B cell (primary cell): ENCODE results near the gene CFAP221. TPM values are rescaled to one million over a fixed set of nuclear protein-coding genes. Genes with fewer than 3 reads are reported as not detected.

Experiments used
- ATAC-seq: fragments of 200-7000 bp; cut with Tn5 transposase; one replicate; pipeline ENCODE4 v1.10.0; 2021; ENCODE audit warnings: low read depth, mild to moderate bottlenecking, moderate number of reproducible peaks, moderate library complexity
- CTCF ChIA-PET: fragments of 350-600 bp; sonication (Branson Sonifier 250); formaldehyde crosslinking; loops from one replicate; lab custom pipeline; 2021; ENCODE audit warnings: antibody characterized with exemption, inconsistent platforms; lab: Charles Lee
- POLR2A ChIA-PET: fragments of 350-600 bp; sonication (Branson Sonifier 250); formaldehyde crosslinking; loops from one replicate; lab custom pipeline; 2021; ENCODE audit warnings: antibody characterized with exemption; lab: Charles Lee
- DNase-seq: peaks from one replicate; pipeline ENCODE4 v3.0.0; 2013
- H2AFZ ChIP-seq: 2 replicates; pipeline ENCODE4 v1.6.1; 2012; ENCODE audit warnings: mild to moderate bottlenecking, low read depth, low read length; ENCODE audit not compliant: insufficient read depth, poor library complexity, severe bottlenecking
- H3K27ac ChIP-seq, 2 donors: 1 replicate in 1 of 2; 2 replicates in 1 of 2; pipeline ENCODE4 v1.5.1; 2012 to 2013; ENCODE audit warnings: low read length in 2 of 2, mild to moderate bottlenecking in 2 of 2, moderate library complexity in 1 of 2
- H3K27me3 ChIP-seq, 4 experiments: fragments of 200-600 bp in 1 of 4; sonication (generic) in 1 of 4; replicated peaks in 1 of 4; 1 replicate in 2 of 4; 2 replicates in 2 of 4; pipeline versions ENCODE4 v1.6.1 to v1.7.0; 2013 to 2016; ENCODE audit warnings: low read length in 3 of 4, mild to moderate bottlenecking in 2 of 4, mixed read lengths in 1 of 4, moderate library complexity in 1 of 4; ENCODE audit not compliant: insufficient read depth in 4 of 4, control insufficient read depth in 3 of 4; ENCODE audit errors: control extremely low read depth in 1 of 4
- H3K36me3 ChIP-seq, 2 experiments: replicated peaks in 1 of 2; 1 replicate in 1 of 2; 2 replicates in 1 of 2; pipeline versions ENCODE4 v1.6.1 to v1.7.1; 2013; ENCODE audit warnings: low read length in 1 of 2; ENCODE audit not compliant: insufficient read depth in 2 of 2, control insufficient read depth in 1 of 2; ENCODE audit errors: control extremely low read depth in 1 of 2, extremely low read depth in 1 of 2
- H3K4me1 ChIP-seq, 2 donors: fragments of 200-600 bp in 1 of 2; sonication (generic) in 1 of 2; 1 replicate in 1 of 2; 2 replicates in 1 of 2; pipeline versions ENCODE4 v1.5.1 to v1.6.1; 2013 to 2017; ENCODE audit warnings: low read length in 2 of 2; ENCODE audit not compliant: control insufficient read depth in 2 of 2, insufficient read depth in 2 of 2
- H3K4me2 ChIP-seq: replicated peaks from 2 replicates; pipeline ENCODE3; 2012; ENCODE audit warnings: mild to moderate bottlenecking, low read depth, low read length; ENCODE audit not compliant: poor library complexity, severe bottlenecking
- H3K4me3 ChIP-seq, 5 experiments: fragments of 200-600 bp in 1 of 5; sonication (generic) in 1 of 5; 1 replicate in 3 of 5; 2 replicates in 2 of 5; pipeline versions ENCODE4 v1.5.1 to v1.7.0; 2011 to 2016; ENCODE audit warnings: low read length in 4 of 5, mild to moderate bottlenecking in 4 of 5, low read depth in 2 of 5, control low read depth in 1 of 5, moderate library complexity in 1 of 5; ENCODE audit not compliant: insufficient read depth in 1 of 5; ENCODE audit errors: control extremely low read depth in 1 of 5, extremely low read depth in 1 of 5
- H3K79me2 ChIP-seq: fragments of 200-600 bp; sonication (generic); one replicate; pipeline ENCODE4 v1.6.0; 2016; ENCODE audit warnings: low read length; ENCODE audit not compliant: control insufficient read depth, insufficient read depth
- H3K9ac ChIP-seq: fragments of 200-600 bp; sonication (generic); 2 replicates; pipeline ENCODE4 v1.6.1; 2017; ENCODE audit warnings: mild to moderate bottlenecking, low read length, moderate library complexity
- H3K9me3 ChIP-seq, 3 donors: one replicate each; pipeline versions ENCODE4 v1.6.1 to v1.7.1; 2013; ENCODE audit warnings: low read length in 2 of 3; ENCODE audit not compliant: control insufficient read depth in 2 of 3, insufficient read depth in 1 of 3; ENCODE audit errors: control extremely low read depth in 1 of 3
- H4K20me1 ChIP-seq: 2 replicates; pipeline ENCODE4 v1.6.0; 2012; ENCODE audit warnings: mild to moderate bottlenecking, low read length; ENCODE audit not compliant: insufficient read depth, control insufficient read depth, poor library complexity, severe bottlenecking
- H3K27ac Mint-ChIP-seq: one replicate; pipeline ENCODE4 v1.8.0; 2021; ENCODE audit warnings: mixed read lengths
- H3K27me3 Mint-ChIP-seq: one replicate; pipeline ENCODE4 v1.8.0; 2021; ENCODE audit warnings: mixed read lengths
- H3K4me1 Mint-ChIP-seq: one replicate; pipeline ENCODE4 v1.8.0; 2021; ENCODE audit warnings: mixed read lengths
- H3K4me3 Mint-ChIP-seq: one replicate; pipeline ENCODE4 v1.8.0; 2021; ENCODE audit warnings: mixed read lengths
- H3K9me3 Mint-ChIP-seq: one replicate; pipeline ENCODE4 v1.8.0; 2022; ENCODE audit warnings: mixed read lengths; ENCODE audit not compliant: insufficient read depth
- CTCF ChIP-seq: fragments of 200-600 bp; IDR thresholded peaks from one replicate; pipeline ENCODE4 v1.8.0; 2022; ENCODE audit warnings: antibody characterized with exemption, mild to moderate bottlenecking
- EZH2 ChIP-seq: IDR thresholded peaks from 2 replicates; pipeline ENCODE4 v1.6.1; 2012; ENCODE audit warnings: borderline replicate concordance, low read depth, mild to moderate bottlenecking, moderate library complexity, low read length; ENCODE audit not compliant: insufficient read depth, poor library complexity, severe bottlenecking
- WGBS: methylation state at CpG from one replicate; pipeline ENCODE4 v1.1.5; 2013; ENCODE audit warnings: missing lambda C conversion rate; ENCODE audit not compliant: insufficient coverage; 5-methylcytosine and 5-hydroxymethylcytosine counted together
- intact Hi-C: fragments of 100-400 bp; cut with micrococcal nuclease; formaldehyde crosslinking; loops from one replicate; pipeline ENCODE4 v1.10.0; 2022
- polyA plus RNA-seq: library from polyadenylated mRNA; depleted of rRNA; stranded (reverse); fragments of >200 nt; gene quantifications from 2 replicates; pipeline ENCODE4 v1.2.3, GENCODE V29; 2012
- total RNA-seq, 2 donors: library from RNA; stranded (reverse); fragments of 120-200 nt in 1 of 2; gene quantifications; 1 replicate in 1 of 2; 2 replicates in 1 of 2; pipeline versions ENCODE4 v1.2.3 to v1.2.4, GENCODE V29; 2013 to 2022

CFAP221 gene
- total and polyA plus RNA-seq, 2 donors (not counting 1 experiment from before 2014, with no cell fraction given) = not detected

- ATAC-seq = no peak
- CTCF ChIA-PET = interaction anchor here (0.8 to 4.3 kb wide), 3 partner anchors 8 to 11 kb away, joined by 3 to 31 read pairs (median 3); no protein-coding TSS in a partner anchor
Observed at GRCh38 chr2:119650846-119651370, 106.7 kb downstream of the CFAP221 start.

More at GRCh38 chr2:119650846-119651370, 106.7 kb downstream of the CFAP221 start:
- no peak overlapping the region for H3K9ac ChIP-seq
- peaks cover 0 to 4% (median 0%) of the 10 kb centered on the region in 4 experiments for H3K27me3 ChIP-seq
- Mint-ChIP-seq H3K27me3 (peaks cover 18% of the 10 kb centered on the region), H3K4me1 (peaks cover 21% of the 10 kb centered on the region), H3K4me3 (no peak overlapping the region), H3K9me3 (peaks cover 2% of the 10 kb centered on the region), H3K27ac (no peak overlapping the region)
- no peak overlapping the region for H3K4me2 ChIP-seq
- WGBS = no CpG with 5 or more reads among the region's 2 CpGs
- H3K27ac ChIP-seq = no peak overlapping the region
- no peak overlapping the region for H2AFZ ChIP-seq
- no peaks in the 10 kb centered on the region for H3K36me3 ChIP-seq
- no peaks in the 10 kb centered on the region for H3K79me2 ChIP-seq
- intact Hi-C loops = no loop called here
- no peak for DNase-seq
- no peak for TF ChIP-seq EZH2
- no peak for TF ChIP-seq CTCF
- peaks cover 13 to 17% of the 10 kb centered on the region in 2 donors for H3K4me1 ChIP-seq
- no peaks in the 10 kb centered on the region for H4K20me1 ChIP-seq
- H3K4me3 ChIP-seq = no peak overlapping the region
- POLR2A ChIA-PET = no interaction called here
- peaks cover 3 to 13% (median 10%) of the 10 kb centered on the region in 3 donors for H3K9me3 ChIP-seq
